ENCODE results near the gene CHIC2.

GRCh38 chr4:54032558-54033135 lies 31.8 kb downstream of the CHIC2 start:
- TF ChIP-seq GATA2 (IDR thresholded peaks at IDR 0.05; ENCODE audit: low read depth, low read length) = no peak
- TF ChIP-seq GATA3 (IDR thresholded peaks at IDR 0.05; ENCODE audit: low read depth, low read length) = no peak

Measured in SH-SY5Y (cell line).